ENCODE measurements around the gene ALX3. TPM values are rescaled to one million over a fixed set of nuclear protein-coding genes. Genes with fewer than 3 reads are reported as not detected.

Gene ALX3
- total and polyA plus RNA-seq, 7 donors = 0.13 TPM; not detected in 6

- H3K36me3 ChIP-seq = peaks cover 40 to 100% (median 75%) of the 10 kb centered on the region in 4 donors
- H3K27ac ChIP-seq = no peak overlapping the region
- no peak overlapping the region for H3K4me3 ChIP-seq
- no peak for DNase-seq
- no peak for TF ChIP-seq POLR2A (IDR thresholded peaks at IDR 0.05)
- no peak for TF ChIP-seq CTCF (IDR thresholded peaks at IDR 0.05)
- no peak for TF ChIP-seq POLR2AphosphoS5 (IDR thresholded peaks at IDR 0.05)
- no peak for TF ChIP-seq EP300 (IDR thresholded peaks at IDR 0.05)
- no peaks in the 10 kb centered on the region for H3K27me3 ChIP-seq
- intact Hi-C loops (cut with DNase I) = no loop called here
- peaks cover 0 to 17% (median 15%) of the 10 kb centered on the region in 4 donors for H3K4me1 ChIP-seq
- H3K9me3 ChIP-seq = no peaks in the 10 kb centered on the region
- WGBS, 2 donors = 72 to 85% methylated on average over 3 of the region's 3 CpGs
These were observed 23.0 kb downstream of the ALX3 start for GRCh38 chr1:110047463-110047862.

GRCh38 chr1:110043016-110043415 is 27.5 kb downstream of the ALX3 start:
- DNase-seq = no peak
- no peak overlapping the region for H3K4me3 ChIP-seq
- H3K36me3 ChIP-seq = peaks cover 37 to 100% (median 85%) of the 10 kb centered on the region in 4 donors
- no peaks in the 10 kb centered on the region for H3K27me3 ChIP-seq
- WGBS, 2 donors = 97% methylated on average over 10 of the region's 10 CpGs
- TF ChIP-seq POLR2A (IDR thresholded peaks at IDR 0.05) (no peak), CTCF (IDR thresholded peaks at IDR 0.05) (no peak), EP300 (IDR thresholded peaks at IDR 0.05) (no peak), POLR2AphosphoS5 (IDR thresholded peaks at IDR 0.05) (no peak)
- H3K4me1 ChIP-seq = no peaks in the 10 kb centered on the region
- intact Hi-C loops (cut with DNase I) = no loop called here
- H3K9me3 ChIP-seq = no peaks in the 10 kb centered on the region
- no peak overlapping the region for H3K27ac ChIP-seq

GRCh38 chr1:110040548-110040947 is 29.9 kb downstream of the ALX3 start:
- WGBS, 2 donors = 88 to 90% methylated on average over 4 of the region's 4 CpGs
- Histone ChIP-seq H3K9me3 (no peaks in the 10 kb centered on the region), H3K4me1 (peaks cover 0 to 20% (median 9%) of the 10 kb centered on the region in 4 donors), H3K4me3 (no peak overlapping the region), H3K36me3 (peaks cover 29 to 92% (median 62%) of the 10 kb centered on the region in 4 donors), H3K27ac (no peak overlapping the region), H3K27me3 (no peaks in the 10 kb centered on the region)
- no peak for DNase-seq
- intact Hi-C loops (cut with DNase I) = no loop called here
- TF ChIP-seq POLR2A (IDR thresholded peaks at IDR 0.05) (no peak), EP300 (IDR thresholded peaks at IDR 0.05) (no peak), POLR2AphosphoS5 (IDR thresholded peaks at IDR 0.05) (no peak), CTCF (IDR thresholded peaks at IDR 0.05) (no peak)

- TF ChIP-seq CTCF (IDR thresholded peaks at IDR 0.05) (no peak), POLR2AphosphoS5 (IDR thresholded peaks at IDR 0.05) (no peak), EP300 (IDR thresholded peaks at IDR 0.05) (no peak), POLR2A (IDR thresholded peaks at IDR 0.05) (no peak)
- Histone ChIP-seq H3K36me3 (peaks cover 23 to 83% (median 56%) of the 10 kb centered on the region in 4 donors), H3K27ac (no peak overlapping the region), H3K9me3 (no peaks in the 10 kb centered on the region), H3K4me3 (no peak overlapping the region), H3K4me1 (peaks cover 0 to 26% (median 14%) of the 10 kb centered on the region in 4 donors), H3K27me3 (no peaks in the 10 kb centered on the region)
- no peak for DNase-seq
- WGBS, 2 donors = 77 to 87% methylated on average over 4 of the region's 4 CpGs
- intact Hi-C loops (cut with DNase I) = loop anchor here (10.0 kb wide), 1 partner anchor 1405 kb away; the partner anchor contains the start of genes ATP5PB and WDR77
These were observed 30.8 kb downstream of the ALX3 start for GRCh38 chr1:110039641-110040040.

GRCh38 chr1:110038271-110038670 is 32.2 kb downstream of the ALX3 start:
- intact Hi-C loops (cut with DNase I) = loop anchor here (10.0 kb wide), 1 partner anchor 1407 kb away; the partner anchor contains the start of genes ATP5PB and WDR77
- H3K9me3 ChIP-seq = no peaks in the 10 kb centered on the region
- TF ChIP-seq EP300 (IDR thresholded peaks at IDR 0.05) (no peak), CTCF (IDR thresholded peaks at IDR 0.05) (no peak), POLR2A (IDR thresholded peaks at IDR 0.05) (no peak), POLR2AphosphoS5 (IDR thresholded peaks at IDR 0.05) (no peak)
- 94 to 96% methylated on average over 5 of the region's 5 CpGs for WGBS, 2 donors
- no peak overlapping the region for H3K27ac ChIP-seq
- no peak overlapping the region for H3K4me3 ChIP-seq
- no peaks in the 10 kb centered on the region for H3K27me3 ChIP-seq
- peaks cover 0 to 31% (median 14%) of the 10 kb centered on the region in 4 donors for H3K4me1 ChIP-seq
- DNase-seq = no peak
- H3K36me3 ChIP-seq = peaks cover 11 to 69% (median 46%) of the 10 kb centered on the region in 4 donors

All from sigmoid colon (tissue), 7 donors.